GM19438 (cell line): ENCODE measurements around the gene PPP1R1C.
"Not testable (repeated sequence)": the region's sequence is repeated elsewhere in the genome, so short reads cannot be mapped to it uniquely, and the experiment has no call there.

ENCODE experiments used
- ATAC-seq: cut with Tn5 transposase; IDR thresholded peaks from one replicate; pipeline ENCODE4 v1.9.1; 2021; ENCODE audit warnings: low read depth; ENCODE audit not compliant: unreplicated experiment

Gene PPP1R1C

DNA sequence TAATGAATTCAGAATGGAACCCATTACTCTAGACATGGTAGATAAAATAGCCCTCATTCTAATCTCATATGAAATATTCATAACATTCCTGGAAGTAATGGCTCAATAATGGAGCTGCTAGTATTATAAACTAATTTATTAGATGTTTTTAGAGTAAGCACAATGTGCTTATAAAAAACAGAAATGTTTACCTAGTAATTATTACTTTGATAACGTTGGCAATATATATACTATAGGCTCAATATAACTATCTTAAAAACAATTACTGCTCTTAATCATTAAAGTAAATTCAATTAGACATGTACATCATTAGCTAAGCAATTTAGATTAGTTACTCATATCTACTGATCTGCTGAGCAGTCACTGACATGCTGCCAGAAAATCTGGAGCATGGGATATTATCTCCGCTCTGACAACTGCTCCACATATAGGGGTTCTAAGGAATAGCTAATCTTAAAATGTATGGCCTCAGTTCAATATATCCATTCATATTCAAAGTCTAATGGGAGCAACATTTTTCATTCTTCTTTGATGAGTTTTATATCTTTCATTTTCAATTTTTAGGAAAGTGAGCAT, 19.4 kb downstream of the PPP1R1C start:
- ATAC-seq: no peak

GRCh38 chr2:182006595-182007341, 21.1 kb downstream of the PPP1R1C start:
- no peak for ATAC-seq

DNA sequence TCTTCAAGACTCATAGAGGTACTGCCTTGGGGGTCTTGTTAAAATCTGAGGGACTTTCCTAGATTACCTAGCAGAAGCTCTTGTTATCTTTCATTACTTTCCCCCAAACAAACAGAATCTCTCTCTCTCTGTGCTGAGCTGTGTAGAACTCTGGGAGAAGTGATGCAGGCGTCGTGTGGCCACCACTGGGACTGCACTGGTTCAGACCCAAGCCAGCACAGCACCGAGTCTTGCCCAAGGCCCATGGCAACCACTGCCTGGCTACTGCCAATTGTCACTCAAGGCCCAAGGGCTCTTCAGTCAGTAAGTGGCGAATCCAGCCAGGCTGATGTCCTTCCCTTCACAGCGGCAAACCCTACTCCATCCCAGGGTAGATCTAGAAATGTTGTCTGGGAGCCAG, 28.6 kb downstream of the PPP1R1C start:
- no peak for ATAC-seq

GRCh38 chr2:182015334-182016109, 29.9 kb downstream of the PPP1R1C start:
- ATAC-seq: no peak

- ATAC-seq: no peak
Measured at GRCh38 chr2:182018218-182018617, 32.6 kb downstream of the PPP1R1C start.

DNA sequence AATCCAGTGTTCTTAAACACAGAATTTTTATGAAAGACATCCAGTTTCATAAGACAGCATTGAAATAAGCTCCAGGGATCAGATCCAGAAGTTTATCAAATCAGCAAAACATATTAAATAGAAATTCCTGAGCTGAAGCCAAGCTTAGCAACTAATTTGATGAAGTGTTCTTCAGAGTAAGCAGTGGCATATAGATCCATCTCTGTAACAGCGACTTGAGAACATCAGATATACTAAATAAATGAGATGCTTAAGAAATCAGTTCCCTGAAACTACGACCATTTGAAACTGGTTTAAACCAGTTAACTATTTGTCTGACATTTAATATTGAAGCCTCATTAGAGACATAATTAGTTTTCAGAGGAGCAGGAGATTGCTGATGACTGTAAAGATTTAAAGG, 34.1 kb downstream of the PPP1R1C start:
- ATAC-seq: no peak

DNA sequence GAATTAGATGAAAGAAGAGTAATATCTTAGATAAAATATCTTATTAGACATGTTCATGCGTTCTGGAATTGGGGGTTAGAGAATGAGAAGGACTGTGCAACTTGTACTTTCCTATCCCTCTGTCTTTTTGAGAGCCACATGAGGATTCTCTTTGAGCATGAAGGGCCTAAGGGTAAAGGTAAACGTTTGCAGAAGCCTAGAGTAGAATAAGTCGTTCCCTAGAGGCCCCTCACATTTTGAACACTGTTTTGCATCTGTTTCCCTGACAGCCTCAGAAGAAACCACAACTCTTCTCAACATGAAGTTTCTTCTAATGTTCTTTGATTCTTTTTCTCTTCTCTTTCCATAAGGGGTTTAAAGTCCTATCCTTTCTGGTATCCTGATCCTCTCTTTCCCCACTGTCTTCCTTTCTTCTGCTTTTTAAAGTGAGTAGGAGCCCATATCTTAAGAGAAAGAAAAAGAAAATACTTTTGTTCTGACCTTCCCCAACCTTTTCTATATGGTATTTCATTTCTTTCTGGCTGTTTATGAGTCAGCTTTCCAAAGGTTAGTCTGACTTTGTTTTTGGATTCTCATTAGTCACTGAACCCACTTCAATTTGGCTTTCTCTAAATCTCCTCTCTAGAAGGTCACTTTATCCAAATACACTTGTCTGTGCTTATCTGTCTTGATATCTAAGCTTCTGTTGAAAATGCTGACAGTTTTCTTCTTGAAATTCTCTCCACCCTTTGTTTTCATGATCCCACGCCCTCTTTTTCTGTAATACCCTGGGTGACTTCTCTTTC, 34.8 kb downstream of the PPP1R1C start:
- ATAC-seq: no peak

GRCh38 chr2:182023235-182023634, 37.6 kb downstream of the PPP1R1C start:
- no peak for ATAC-seq

DNA sequence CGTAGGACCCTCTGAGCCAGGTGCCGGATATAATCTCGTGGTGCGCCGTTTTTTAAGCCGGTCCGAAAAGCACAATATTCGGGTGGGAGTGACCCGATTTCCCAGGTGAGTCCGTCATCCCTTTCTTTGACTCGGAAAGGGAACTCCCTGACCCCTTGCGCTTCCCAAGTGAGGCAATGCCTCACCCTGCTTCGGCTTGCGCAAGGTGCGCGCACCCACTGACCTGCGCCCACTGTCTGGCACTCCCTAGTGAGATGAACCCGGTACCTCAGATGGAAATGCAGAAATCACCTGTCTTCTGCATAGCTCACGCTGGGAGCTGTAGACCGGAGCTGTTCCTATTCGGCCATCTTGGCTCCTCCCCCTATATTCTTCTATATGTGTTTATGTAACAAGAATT, 45.2 kb downstream of the PPP1R1C start:
- not testable (repeated sequence) for ATAC-seq

DNA sequence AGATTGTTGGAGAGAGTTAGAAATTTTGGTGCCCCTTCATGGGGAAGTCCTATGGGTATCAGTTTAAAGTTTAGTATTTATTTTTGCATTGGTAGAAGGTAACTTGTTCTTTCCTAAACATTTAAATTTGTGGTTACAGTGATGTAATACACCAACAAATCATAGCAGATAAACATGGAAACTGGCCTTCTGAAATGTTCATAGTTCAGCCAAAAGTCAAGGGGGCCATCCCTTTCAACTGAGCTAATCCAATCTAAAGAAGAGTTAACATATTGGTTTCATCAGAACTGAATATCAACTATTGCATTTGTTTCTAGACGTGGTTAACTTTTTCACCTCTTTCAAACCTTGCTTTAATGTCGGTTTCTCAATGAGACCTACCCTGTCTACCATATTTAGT, 46.3 kb downstream of the PPP1R1C start:
- ATAC-seq: no peak

DNA sequence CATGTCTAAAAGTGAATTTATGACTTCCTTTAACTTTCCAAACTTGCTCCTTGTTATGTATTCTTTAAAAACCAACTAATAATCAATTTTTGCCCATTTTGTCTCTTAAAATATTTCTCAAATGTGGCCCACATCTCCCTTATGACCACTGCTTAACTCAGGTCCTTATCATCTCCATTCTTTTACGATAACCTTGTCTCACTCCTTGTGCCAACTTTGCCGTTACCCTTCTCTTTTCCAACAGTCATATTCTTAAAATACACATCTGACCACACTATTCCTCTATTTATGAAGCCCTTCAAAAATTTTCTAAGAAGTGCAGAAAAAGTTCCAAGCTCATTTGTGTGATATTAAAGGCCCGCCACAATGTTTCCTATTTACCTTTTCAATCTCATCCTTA, 47.8 kb downstream of the PPP1R1C start:
- ATAC-seq: no peak

DNA sequence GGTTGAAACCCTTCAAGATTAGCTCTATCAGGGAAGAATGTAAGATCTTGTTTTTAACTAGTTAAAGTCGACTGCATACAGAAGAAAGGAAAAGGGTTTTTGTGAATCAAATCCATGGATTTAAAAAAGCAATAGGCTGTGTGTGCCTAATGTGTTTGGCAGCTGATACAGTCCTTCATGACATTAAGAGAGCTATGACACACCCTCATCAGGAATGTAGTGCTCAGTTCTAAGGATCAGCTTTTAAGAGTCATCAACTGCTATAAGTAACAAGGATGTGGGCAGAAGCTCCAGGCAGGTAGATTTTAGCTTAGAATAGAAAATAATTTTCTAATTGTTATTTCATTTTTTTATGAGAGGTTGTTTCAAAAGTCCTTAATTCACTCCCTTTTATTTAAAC, 52.9 kb downstream of the PPP1R1C start:
- no peak for ATAC-seq

GRCh38 chr2:182043021-182043420, 57.4 kb downstream of the PPP1R1C start:
- ATAC-seq: no peak

GRCh38 chr2:182043861-182044260, 58.2 kb downstream of the PPP1R1C start:
- ATAC-seq: no peak

- ATAC-seq: no peak
Measured at GRCh38 chr2:182047544-182047943, 61.9 kb downstream of the PPP1R1C start.

DNA sequence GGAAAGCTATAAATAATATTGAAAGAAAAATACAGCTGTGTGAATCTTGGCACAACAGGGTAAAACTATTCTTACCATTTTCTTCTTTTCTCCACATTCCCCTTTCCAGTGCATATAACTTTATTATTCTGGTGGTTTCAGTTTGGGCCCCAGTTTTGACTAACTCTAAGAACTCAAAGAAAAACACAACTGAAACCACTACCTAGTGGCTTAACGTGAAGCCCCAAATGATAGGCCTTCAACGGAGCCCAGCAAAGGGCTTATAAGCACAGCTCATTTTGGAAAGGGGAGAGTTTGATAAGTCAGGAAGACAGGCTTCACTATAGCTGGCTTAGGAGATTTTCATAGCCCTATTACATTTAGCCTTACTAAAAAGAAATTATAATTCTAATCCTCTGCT, 62.4 kb downstream of the PPP1R1C start:
- no peak for ATAC-seq

DNA sequence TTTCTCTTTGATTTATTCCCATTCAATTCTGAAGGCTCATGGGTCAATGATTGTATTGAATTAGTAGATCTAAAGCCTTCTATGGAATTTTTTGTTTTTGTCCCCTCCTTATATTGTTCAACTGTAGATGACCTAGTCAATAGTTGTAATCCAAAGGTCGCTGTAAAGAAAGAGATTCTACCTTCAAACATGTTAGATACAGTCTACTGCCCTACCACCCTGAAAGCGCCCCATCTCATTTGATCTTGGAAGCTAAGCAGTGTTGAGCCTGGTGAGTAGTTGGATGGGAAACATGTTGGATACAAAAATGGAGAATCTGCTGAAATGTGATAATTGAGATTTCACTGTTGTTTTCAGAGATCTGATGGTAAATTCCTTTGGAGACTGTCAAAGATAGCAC, 63.0 kb downstream of the PPP1R1C start:
- ATAC-seq: no peak

DNA sequence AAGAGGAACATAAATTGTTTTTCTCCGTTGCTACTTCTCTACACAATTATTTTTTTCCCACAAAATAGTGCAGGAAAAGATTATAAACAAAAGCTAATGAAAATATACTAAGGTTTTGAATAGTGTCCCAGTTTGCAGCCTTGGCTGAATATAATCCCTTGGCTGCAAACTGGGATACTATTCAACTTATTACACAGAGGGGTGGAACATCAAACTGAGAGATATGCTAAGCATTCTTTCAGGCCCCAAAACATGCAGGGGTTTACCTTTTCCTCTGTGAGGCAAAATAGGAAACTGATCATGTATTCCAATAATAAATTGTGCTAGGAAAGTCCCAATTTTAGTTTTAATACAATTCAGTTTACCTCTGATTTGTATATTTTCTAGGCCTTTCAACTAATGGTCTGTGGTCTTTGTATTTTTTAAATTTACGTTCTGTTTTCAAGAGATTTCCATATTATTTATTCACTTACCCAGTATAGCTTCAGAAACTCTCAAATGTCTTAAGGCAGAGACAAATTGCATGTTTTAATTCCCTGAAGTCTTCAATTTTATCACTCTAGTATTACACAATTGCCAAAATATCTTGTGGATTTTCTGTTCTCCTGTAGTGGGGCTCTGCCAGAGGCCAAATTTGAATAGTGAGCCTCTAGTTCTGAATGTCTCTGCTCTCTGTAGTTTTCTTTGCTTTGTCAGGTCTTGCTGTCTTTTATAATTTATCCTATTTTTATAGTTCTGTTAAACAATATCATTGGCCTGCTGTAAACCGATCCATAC, 63.9 kb downstream of the PPP1R1C start:
- ATAC-seq: no peak

DNA sequence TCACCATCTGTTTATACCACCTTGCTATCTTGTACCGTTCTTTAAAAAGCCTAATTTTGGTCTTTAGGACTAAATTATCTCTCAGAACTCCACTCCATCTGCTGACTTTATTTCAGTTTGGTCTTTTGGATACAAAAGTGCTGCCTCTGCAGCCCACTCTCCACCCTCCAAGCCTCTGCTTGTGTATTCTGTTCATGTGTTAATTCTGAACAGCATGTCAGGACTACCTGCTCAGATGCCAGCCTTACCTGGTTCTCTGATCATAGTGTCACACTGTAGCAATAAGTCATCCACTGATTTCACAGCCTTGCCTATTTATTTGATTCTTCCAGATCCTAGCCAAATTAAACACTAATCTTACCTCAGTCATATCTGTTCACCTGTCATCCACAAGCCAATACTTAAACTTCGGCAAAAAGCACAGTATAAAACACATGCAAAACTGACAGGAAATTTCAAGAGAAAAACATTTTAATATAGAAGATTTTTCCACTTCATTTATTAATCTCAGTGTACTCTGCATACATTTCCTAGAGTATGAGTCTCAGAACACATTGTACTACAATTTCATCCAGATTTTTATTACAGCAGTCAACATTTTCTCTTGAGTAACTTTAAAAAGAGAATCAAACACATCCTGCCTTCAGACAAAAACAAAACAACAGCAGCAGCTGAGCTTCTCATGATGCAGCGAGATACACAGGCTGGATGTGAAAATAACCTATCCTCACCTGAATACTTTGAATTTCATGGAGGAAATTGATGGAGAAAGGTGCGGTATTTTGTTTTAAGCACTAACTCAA, 64.9 kb downstream of the PPP1R1C start:
- ATAC-seq: no peak
